GM18867 (cell line): ENCODE data around the gene SYNM.
"Not testable (repeated sequence)": the region's sequence is repeated elsewhere in the genome, so short reads cannot be mapped to it uniquely, and the experiment has no call there.

Experiments used
- ATAC-seq: cut with Tn5 transposase; IDR thresholded peaks from one replicate; pipeline ENCODE4 v1.9.1; 2021; ENCODE audit warnings: mild to moderate bottlenecking, moderate library complexity; ENCODE audit not compliant: unreplicated experiment

The SYNM gene

GRCh38 chr15:99103279-99103678, 1.6 kb upstream of the SYNM start:
- ATAC-seq = no peak

DNA sequence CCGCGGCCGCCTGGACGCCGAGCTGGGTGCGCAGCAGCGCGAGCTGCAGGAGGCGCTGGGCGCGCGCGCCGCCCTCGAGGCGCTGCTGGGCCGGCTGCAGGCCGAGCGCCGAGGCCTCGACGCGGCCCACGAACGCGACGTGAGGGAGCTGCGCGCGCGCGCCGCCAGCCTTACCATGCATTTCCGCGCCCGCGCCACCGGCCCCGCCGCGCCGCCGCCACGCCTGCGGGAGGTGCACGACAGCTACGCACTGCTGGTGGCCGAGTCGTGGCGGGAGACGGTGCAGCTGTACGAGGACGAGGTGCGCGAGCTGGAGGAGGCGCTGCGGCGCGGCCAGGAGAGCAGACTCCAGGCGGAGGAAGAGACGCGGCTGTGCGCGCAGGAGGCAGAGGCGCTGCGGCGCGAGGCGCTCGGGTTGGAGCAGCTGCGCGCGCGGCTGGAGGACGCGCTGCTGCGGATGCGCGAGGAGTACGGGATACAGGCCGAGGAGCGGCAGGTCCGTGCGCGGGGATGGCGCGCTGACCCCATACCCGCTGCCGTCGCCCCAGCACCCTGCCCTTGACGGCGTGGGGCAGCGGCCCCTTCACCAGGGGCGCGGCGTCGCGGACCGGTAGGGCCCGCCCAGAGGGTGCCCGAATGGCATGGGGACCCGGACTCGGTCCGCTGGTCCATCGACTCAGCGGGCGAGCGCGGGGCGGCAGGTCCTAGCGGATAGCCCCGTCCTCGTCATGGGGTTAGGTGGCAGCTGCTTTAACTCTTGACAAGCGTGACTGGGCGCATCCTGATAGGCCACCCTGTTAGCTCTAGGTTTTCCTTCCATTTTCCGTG, 848 bp downstream of the SYNM start:
- ATAC-seq = peak; percentile 28

- no peak for ATAC-seq
These were observed 1.7 kb downstream of the SYNM start for GRCh38 chr15:99106417-99107220.

GRCh38 chr15:99108993-99109392, 4.1 kb downstream of the SYNM start:
- no peak for ATAC-seq

DNA sequence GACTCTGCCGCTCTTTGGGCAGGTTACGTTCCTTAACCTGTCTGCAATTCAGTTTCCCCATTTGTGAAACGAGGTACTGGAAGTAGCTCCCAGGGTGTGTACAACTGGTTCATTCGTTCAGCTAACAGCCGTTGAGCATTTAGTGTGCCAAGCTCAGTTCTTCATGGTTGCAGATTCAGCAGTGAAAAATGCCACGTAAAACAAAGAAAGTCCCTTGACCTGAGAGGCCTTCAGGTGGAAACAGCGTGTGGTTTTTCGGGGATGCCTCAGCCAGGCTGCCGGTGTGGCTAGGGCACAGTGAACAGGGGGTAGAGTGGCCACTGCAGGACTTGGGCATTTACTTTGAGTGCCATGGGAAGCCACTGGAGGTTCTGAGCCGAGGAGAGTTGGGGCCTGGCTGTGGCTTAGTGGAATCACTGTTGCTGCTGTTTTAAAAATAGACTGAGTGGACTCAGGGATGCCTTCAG, 4.7 kb downstream of the SYNM start:
- no peak for ATAC-seq

DNA sequence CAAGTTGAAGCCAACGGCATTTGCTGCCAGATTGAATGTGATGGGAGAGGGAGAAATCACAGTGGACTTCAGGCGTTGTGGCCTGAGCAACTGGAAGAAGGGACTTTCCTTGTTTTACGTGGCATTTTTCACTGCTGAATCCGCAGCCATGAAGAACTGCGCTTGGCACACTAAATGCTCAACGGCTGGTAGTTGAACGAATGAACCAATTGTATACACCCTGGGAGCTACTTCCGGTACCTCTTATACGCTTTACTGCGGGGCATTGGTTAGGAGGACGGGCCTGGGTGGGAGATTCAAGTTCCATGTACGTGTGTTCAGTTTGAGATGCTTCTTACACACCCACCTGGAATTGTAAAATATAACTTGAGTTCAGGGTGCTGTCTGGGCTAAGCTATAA, 5.2 kb downstream of the SYNM start:
- no peak for ATAC-seq

DNA sequence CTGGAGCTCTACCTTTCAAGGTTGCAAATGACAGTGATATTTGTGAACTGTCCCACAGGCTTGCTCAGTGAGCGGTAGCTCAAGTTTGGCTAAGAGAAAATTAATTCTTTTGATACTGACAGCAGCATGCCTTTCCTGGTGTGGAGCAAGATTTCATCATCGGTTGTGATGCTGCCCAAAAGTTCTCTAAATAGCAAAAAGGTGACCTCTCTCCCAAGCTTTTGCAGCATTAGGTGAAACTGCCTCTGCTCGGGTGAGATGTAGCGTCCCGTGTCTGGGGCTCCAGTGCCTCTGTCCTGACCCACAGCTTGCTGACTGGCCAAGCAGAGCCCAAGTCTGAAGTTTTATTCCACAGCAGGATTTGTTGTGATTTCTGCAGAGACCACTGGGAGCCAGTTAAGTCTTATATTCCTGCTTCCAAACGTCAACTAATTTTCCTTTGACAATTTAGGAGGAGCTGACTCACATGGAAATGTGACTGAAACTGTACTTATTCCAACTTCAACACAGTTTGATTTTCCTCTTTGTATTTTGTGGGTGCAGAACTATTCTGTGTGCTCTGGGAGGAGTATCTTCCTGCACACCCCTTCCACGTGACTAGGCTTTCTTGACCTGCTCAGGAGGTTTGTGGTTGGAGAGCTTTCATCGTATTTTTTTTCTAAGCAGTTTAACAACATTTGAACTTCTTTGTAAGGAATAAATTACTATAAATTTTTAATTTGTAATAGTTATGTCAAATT, 5.9 kb downstream of the SYNM start:
- ATAC-seq = no peak

GRCh38 chr15:99111641-99112040, 6.8 kb downstream of the SYNM start:
- ATAC-seq = not testable (repeated sequence)

DNA sequence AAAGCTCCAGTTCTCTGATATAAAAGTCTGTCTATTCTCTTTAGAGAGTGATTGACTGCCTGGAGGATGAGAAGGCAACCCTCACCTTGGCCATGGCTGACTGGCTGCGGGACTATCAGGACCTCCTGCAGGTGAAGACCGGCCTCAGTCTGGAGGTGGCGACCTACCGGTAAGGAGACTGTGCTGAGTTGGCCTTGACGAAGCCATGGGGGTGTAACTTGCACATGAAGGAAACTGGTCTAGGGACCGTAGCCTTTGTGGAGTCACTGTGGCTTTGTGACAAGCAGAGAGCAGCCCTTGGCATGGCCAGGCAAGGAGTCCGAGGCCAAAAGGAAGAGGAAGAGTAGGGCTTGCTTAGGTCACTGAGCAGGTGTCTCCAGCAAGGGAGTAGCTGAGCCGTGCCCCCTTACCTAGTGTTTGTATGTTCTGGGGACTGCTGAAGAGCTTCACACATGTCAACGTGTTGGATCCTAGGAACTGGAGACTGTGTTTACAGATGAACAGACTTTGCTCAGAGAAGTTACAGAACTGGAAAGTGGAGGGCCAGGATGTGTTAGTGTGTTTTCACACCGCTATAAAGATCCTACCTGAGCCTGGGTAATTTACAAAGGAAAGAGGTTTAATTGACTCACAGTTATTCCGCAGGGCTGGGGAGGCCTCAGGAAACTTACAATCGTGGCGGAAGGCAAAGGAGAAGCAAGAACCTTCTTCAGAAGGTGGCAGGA, 8.8 kb downstream of the SYNM start:
- no peak for ATAC-seq

GRCh38 chr15:99114511-99115299, 9.8 kb downstream of the SYNM start:
- ATAC-seq = no peak

- ATAC-seq = no peak
These were observed 10.7 kb downstream of the SYNM start for GRCh38 chr15:99115300-99116215.

DNA sequence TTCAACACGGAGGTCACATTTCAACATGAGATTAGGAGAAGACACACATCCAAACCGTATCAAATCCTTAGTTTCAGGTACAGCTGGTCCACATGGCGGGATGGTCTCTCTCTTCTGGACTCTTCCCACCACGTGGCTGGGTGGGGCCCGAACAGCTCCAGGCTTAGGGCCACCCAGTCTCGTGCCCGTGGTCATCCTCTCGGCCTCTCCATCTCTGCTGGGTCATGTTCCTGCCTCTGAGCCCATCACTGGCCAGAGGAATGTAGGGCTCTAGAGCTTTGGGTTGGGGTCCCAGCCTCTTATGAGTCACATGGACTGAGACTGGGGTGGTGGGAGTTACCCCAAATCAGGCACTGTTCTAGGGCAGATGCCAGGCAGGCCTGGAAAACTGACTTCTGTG, 12.2 kb downstream of the SYNM start:
- no peak for ATAC-seq

DNA sequence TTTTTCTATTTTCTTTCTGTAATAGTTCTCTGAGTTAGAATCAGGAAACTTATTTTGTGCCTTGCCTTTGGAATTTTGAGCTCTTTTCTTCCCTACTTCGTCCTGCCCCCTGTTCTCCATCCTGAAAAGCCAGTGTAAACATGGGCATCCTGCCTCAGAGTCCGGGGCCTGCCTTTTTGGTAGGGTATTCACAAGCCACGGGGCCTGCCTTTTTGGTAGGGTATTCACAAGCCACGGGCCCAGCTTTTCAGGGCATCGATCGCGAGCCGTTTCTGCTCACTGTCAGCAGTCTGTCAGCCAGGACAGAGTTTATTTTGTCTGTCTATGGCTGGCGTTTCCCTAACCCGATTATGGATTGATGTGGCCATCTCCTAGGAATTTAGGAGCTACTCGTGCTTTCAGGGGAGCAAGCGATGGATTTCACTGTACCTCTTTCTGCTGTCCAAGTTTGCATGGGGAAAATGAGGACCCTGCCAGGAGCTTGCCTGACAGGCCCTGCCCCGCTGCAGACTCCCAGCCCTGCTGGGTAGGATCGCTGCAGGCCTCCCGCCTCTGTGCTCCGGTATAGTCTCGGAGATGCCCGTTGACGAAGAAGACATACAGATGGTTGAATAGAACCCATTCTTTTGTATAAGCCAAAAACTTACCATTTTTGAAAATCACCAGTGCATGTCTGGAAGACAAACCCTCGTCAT, 12.8 kb downstream of the SYNM start:
- ATAC-seq = no peak

GRCh38 chr15:99118258-99118632, 13.4 kb downstream of the SYNM start:
- no peak for ATAC-seq

DNA sequence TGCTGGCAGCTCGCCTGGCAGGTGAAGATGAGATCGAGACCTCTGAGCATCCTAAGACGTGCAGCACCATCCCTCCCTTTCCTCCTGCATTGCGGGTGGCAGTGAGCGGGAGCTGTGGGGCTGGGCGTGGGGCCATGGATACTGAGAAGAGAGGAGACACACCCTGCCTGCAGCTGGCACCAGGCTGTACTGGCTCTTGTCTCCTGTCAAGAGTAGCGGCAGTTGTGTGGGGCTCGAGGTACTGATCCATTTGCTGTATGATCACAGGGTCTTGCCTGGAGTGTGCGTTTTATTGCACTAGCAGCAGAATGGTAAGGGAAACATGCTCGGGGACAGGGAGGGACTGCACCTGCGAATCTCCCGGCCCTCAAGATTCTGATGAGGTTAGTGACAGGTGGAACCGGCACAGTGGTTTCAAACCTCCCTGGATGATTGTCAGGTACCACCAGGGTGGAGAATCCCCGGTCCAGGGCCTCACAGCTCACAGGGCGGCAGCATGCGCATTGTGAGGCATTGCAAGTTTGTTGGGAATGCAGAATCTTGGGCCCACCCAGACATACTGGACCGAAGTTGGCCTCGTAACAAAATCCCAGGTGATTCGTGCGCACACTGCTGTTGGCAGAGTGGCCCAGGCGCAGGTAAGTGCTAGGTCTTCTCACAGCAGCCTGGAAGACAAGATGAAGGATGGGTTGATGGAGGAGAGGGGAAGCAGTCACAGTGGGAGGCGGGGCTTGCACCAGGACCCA, 14.1 kb downstream of the SYNM start:
- ATAC-seq = no peak

- ATAC-seq = no peak
These were observed 15.3 kb downstream of the SYNM start for GRCh38 chr15:99120050-99120777.

DNA sequence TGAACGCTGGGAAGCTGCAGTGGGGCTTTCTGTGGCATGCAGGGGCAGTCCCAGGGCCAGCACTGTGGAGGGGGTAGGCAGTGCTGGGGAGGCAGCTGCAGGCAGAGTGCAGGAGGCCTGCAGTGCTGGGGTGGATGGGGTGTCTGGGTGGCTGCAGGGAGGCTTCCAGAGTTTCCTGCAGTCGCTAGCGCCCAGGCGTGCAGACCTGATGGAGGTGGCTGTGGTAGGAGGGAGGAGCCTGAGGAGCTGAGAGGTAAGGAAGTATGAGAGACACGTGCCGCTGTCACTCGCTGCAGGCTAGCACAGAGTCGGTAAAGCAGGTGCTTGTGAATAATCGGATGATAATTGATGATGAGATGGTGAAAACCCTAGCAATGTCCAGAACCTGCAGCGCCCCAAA, 16.3 kb downstream of the SYNM start:
- ATAC-seq = no peak
